NCI-H2196 (cell line): Measurements from ENCODE around the gene RAB4B.
"Not testable (repeated sequence)": the region's sequence is repeated elsewhere in the genome, so short reads cannot be mapped to it uniquely, and the experiment has no call there.

Source experiments
- DNase-seq: peaks from one replicate; lab custom pipeline; 2025; ENCODE audit not compliant: unreplicated experiment; lab: John Stamatoyannopoulos, UW

The RAB4B gene

DNA sequence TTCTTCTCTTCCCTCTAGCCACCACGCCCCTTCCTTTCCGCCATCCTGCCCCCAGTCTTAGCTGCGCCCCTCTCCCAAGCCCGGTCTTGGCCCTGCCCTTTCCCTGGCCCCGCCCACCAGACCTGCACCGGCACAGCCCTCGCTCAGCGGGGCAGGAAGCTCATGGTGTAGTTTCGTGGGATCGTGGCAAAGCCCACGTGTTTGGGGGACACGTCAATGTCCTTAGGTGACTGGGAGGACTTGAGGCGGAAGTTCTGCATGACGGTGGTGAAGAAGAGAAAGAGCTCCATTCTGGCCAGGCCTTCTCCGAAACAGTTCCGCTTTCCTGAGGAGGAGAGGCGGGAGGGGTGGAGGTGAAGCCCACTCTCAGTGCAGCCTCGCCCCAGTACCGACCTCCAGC lies 65.6 kb downstream of the RAB4B start:
- DNase-seq, result not testable (repeated sequence)
